B cell (primary cell): ENCODE results near the gene PDE4C. TPM values are rescaled to one million over a fixed set of nuclear protein-coding genes. Genes with fewer than 3 reads are reported as not detected.
A peak's percentile ranks its signal among the peaks of the same experiment; 100 is the strongest.

Source experiments
- ATAC-seq: fragments of 200-7000 bp; cut with Tn5 transposase; one replicate; pipeline ENCODE4 v1.10.0; 2021; ENCODE audit warnings: low read depth, mild to moderate bottlenecking, moderate number of reproducible peaks, moderate library complexity
- CTCF ChIA-PET: fragments of 350-600 bp; sonication (Branson Sonifier 250); formaldehyde crosslinking; loops from one replicate; lab custom pipeline; 2021; ENCODE audit warnings: antibody characterized with exemption, inconsistent platforms; lab: Charles Lee
- POLR2A ChIA-PET: fragments of 350-600 bp; sonication (Branson Sonifier 250); formaldehyde crosslinking; loops from one replicate; lab custom pipeline; 2021; ENCODE audit warnings: antibody characterized with exemption; lab: Charles Lee
- DNase-seq: peaks from one replicate; pipeline ENCODE4 v3.0.0; 2013
- H2AFZ ChIP-seq: 2 replicates; pipeline ENCODE4 v1.6.1; 2012; ENCODE audit warnings: mild to moderate bottlenecking, low read depth, low read length; ENCODE audit not compliant: insufficient read depth, poor library complexity, severe bottlenecking
- H3K27ac ChIP-seq, 2 donors: 1 replicate in 1 of 2; 2 replicates in 1 of 2; pipeline ENCODE4 v1.5.1; 2012 to 2013; ENCODE audit warnings: low read length in 2 of 2, mild to moderate bottlenecking in 2 of 2, moderate library complexity in 1 of 2
- H3K27me3 ChIP-seq, 4 experiments: fragments of 200-600 bp in 1 of 4; sonication (generic) in 1 of 4; replicated peaks in 1 of 4; 1 replicate in 2 of 4; 2 replicates in 2 of 4; pipeline versions ENCODE4 v1.6.1 to v1.7.0; 2013 to 2016; ENCODE audit warnings: low read length in 3 of 4, mild to moderate bottlenecking in 2 of 4, mixed read lengths in 1 of 4, moderate library complexity in 1 of 4; ENCODE audit not compliant: insufficient read depth in 4 of 4, control insufficient read depth in 3 of 4; ENCODE audit errors: control extremely low read depth in 1 of 4
- H3K36me3 ChIP-seq, 2 experiments: replicated peaks in 1 of 2; 1 replicate in 1 of 2; 2 replicates in 1 of 2; pipeline versions ENCODE4 v1.6.1 to v1.7.1; 2013; ENCODE audit warnings: low read length in 1 of 2; ENCODE audit not compliant: insufficient read depth in 2 of 2, control insufficient read depth in 1 of 2; ENCODE audit errors: control extremely low read depth in 1 of 2, extremely low read depth in 1 of 2
- H3K4me1 ChIP-seq, 2 donors: fragments of 200-600 bp in 1 of 2; sonication (generic) in 1 of 2; 1 replicate in 1 of 2; 2 replicates in 1 of 2; pipeline versions ENCODE4 v1.5.1 to v1.6.1; 2013 to 2017; ENCODE audit warnings: low read length in 2 of 2; ENCODE audit not compliant: control insufficient read depth in 2 of 2, insufficient read depth in 2 of 2
- H3K4me2 ChIP-seq: replicated peaks from 2 replicates; pipeline ENCODE3; 2012; ENCODE audit warnings: mild to moderate bottlenecking, low read depth, low read length; ENCODE audit not compliant: poor library complexity, severe bottlenecking
- H3K4me3 ChIP-seq, 5 experiments: fragments of 200-600 bp in 1 of 5; sonication (generic) in 1 of 5; 1 replicate in 3 of 5; 2 replicates in 2 of 5; pipeline versions ENCODE4 v1.5.1 to v1.7.0; 2011 to 2016; ENCODE audit warnings: low read length in 4 of 5, mild to moderate bottlenecking in 4 of 5, low read depth in 2 of 5, control low read depth in 1 of 5, moderate library complexity in 1 of 5; ENCODE audit not compliant: insufficient read depth in 1 of 5; ENCODE audit errors: control extremely low read depth in 1 of 5, extremely low read depth in 1 of 5
- H3K79me2 ChIP-seq: fragments of 200-600 bp; sonication (generic); one replicate; pipeline ENCODE4 v1.6.0; 2016; ENCODE audit warnings: low read length; ENCODE audit not compliant: control insufficient read depth, insufficient read depth
- H3K9ac ChIP-seq: fragments of 200-600 bp; sonication (generic); 2 replicates; pipeline ENCODE4 v1.6.1; 2017; ENCODE audit warnings: mild to moderate bottlenecking, low read length, moderate library complexity
- H3K9me3 ChIP-seq, 3 donors: one replicate each; pipeline versions ENCODE4 v1.6.1 to v1.7.1; 2013; ENCODE audit warnings: low read length in 2 of 3; ENCODE audit not compliant: control insufficient read depth in 2 of 3, insufficient read depth in 1 of 3; ENCODE audit errors: control extremely low read depth in 1 of 3
- H4K20me1 ChIP-seq: 2 replicates; pipeline ENCODE4 v1.6.0; 2012; ENCODE audit warnings: mild to moderate bottlenecking, low read length; ENCODE audit not compliant: insufficient read depth, control insufficient read depth, poor library complexity, severe bottlenecking
- H3K27ac Mint-ChIP-seq: one replicate; pipeline ENCODE4 v1.8.0; 2021; ENCODE audit warnings: mixed read lengths
- H3K27me3 Mint-ChIP-seq: one replicate; pipeline ENCODE4 v1.8.0; 2021; ENCODE audit warnings: mixed read lengths
- H3K4me1 Mint-ChIP-seq: one replicate; pipeline ENCODE4 v1.8.0; 2021; ENCODE audit warnings: mixed read lengths
- H3K4me3 Mint-ChIP-seq: one replicate; pipeline ENCODE4 v1.8.0; 2021; ENCODE audit warnings: mixed read lengths
- H3K9me3 Mint-ChIP-seq: one replicate; pipeline ENCODE4 v1.8.0; 2022; ENCODE audit warnings: mixed read lengths; ENCODE audit not compliant: insufficient read depth
- EZH2 ChIP-seq: IDR thresholded peaks from 2 replicates; pipeline ENCODE4 v1.6.1; 2012; ENCODE audit warnings: borderline replicate concordance, low read depth, mild to moderate bottlenecking, moderate library complexity, low read length; ENCODE audit not compliant: insufficient read depth, poor library complexity, severe bottlenecking
- WGBS: methylation state at CpG from one replicate; pipeline ENCODE4 v1.1.5; 2013; ENCODE audit warnings: missing lambda C conversion rate; ENCODE audit not compliant: insufficient coverage; 5-methylcytosine and 5-hydroxymethylcytosine counted together
- intact Hi-C: fragments of 100-400 bp; cut with micrococcal nuclease; formaldehyde crosslinking; loops from one replicate; pipeline ENCODE4 v1.10.0; 2022
- polyA plus RNA-seq: library from polyadenylated mRNA; depleted of rRNA; stranded (reverse); fragments of >200 nt; gene quantifications from 2 replicates; pipeline ENCODE4 v1.2.3, GENCODE V29; 2012
- total RNA-seq, 2 donors: library from RNA; stranded (reverse); fragments of 120-200 nt in 1 of 2; gene quantifications; 1 replicate in 1 of 2; 2 replicates in 1 of 2; pipeline versions ENCODE4 v1.2.3 to v1.2.4, GENCODE V29; 2013 to 2022
- TF ChIP-seq, protein P1 (sequence below): fragments of 200-600 bp; IDR thresholded peaks from one replicate; pipeline ENCODE4 v1.8.0; 2022; ENCODE audit warnings: antibody characterized with exemption, mild to moderate bottlenecking

PDE4C gene
- total and polyA plus RNA-seq, 2 donors (not counting 1 experiment from before 2014, with no cell fraction given) = not detected

DNA sequence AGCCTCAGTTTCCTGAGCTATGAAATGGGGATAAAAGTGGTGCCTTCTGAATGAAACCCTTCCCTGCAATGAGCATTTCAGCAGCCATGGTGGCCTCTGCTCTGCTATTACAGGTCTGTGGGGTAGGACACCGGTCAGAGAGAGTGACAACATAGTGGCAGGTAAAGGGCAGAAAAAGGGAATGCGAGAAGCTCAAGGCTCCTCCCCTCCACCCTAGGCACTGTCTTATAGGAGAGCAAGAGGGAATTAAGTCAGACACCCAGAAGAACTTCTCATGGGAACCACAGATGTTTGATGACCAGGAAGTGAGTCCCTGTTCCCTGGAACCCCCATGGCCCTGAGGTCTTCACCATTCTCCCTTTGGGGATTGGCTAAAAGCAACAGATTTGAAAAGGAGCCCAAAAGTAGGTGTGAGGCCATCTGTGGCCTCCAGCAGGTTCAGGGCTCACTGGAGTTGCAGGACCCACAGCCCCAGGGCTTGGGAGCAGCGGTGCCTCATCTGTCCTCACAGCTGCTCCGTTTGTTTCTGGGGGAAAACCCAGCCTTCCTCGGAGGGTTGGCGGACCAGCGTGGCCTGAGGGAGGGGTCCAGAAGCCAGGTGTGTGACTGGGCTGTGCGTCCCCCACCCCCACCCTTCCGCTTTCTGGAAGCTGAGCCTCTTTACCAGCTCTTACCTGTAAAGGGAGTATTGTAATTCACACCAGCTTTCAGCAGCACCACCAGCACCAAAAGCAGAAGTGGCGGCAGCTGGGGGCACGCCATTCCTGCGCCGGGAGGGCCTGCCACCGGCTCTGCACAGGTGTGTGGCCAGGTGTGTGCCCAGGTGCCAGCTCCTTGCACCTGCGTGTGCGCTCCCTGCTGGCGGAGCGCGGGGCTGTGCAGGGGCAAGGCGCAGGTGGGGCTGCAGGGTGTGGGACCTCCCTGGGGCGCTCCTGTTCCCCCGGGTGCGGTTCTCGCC lies 28.6 kb upstream of the PDE4C start:
- H3K79me2 ChIP-seq = peaks cover 3% of the 10 kb centered on the region
- peaks cover 32% of the 10 kb centered on the region for H4K20me1 ChIP-seq
- Mint-ChIP-seq H3K27me3 (peaks cover 4% of the 10 kb centered on the region), H3K4me3 (no peak overlapping the region), H3K9me3 (no peaks in the 10 kb centered on the region), H3K27ac (peak overlapping the region; percentile 86), H3K4me1 (peaks cover 29% of the 10 kb centered on the region)
- WGBS = 8% methylated on average over 16 of the region's 24 CpGs
- H3K9ac ChIP-seq = no peak overlapping the region
- peaks cover 0 to 5% of the 10 kb centered on the region in 2 experiments for H3K36me3 ChIP-seq
- no peak overlapping the region for H2AFZ ChIP-seq
- H3K4me3 ChIP-seq = no peak overlapping the region
- CTCF ChIA-PET = interaction anchor here (0.6 to 8.0 kb wide), 23 partner anchors 8 to 322 kb away, joined by 3 to 152 read pairs (median 6); partner anchors contain the start of genes ARRDC2, CCDC124, JUND and LSM4
- DNase-seq (peak; percentile 88), ATAC-seq (peak; percentile 29)
- intact Hi-C loops = loop anchor here (1.0 to 5.0 kb wide), 2 partner anchors 73 to 158 kb away; partner anchors contain the start of gene MAST3
- TF ChIP-seq EZH2 = no peak
- TF ChIP-seq, protein P1, sequence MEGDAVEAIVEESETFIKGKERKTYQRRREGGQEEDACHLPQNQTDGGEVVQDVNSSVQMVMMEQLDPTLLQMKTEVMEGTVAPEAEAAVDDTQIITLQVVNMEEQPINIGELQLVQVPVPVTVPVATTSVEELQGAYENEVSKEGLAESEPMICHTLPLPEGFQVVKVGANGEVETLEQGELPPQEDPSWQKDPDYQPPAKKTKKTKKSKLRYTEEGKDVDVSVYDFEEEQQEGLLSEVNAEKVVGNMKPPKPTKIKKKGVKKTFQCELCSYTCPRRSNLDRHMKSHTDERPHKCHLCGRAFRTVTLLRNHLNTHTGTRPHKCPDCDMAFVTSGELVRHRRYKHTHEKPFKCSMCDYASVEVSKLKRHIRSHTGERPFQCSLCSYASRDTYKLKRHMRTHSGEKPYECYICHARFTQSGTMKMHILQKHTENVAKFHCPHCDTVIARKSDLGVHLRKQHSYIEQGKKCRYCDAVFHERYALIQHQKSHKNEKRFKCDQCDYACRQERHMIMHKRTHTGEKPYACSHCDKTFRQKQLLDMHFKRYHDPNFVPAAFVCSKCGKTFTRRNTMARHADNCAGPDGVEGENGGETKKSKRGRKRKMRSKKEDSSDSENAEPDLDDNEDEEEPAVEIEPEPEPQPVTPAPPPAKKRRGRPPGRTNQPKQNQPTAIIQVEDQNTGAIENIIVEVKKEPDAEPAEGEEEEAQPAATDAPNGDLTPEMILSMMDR = peak; percentile 55
- H3K4me1 ChIP-seq = peaks cover 28 to 38% of the 10 kb centered on the region in 2 donors
- H3K27ac ChIP-seq = no peak overlapping the region
- peaks cover 0 to 20% (median 2%) of the 10 kb centered on the region in 4 experiments for H3K27me3 ChIP-seq
- peak overlapping the region; percentile 35 for H3K4me2 ChIP-seq
- POLR2A ChIA-PET = interaction anchor here (0.6 to 1.5 kb wide), 10 partner anchors 16 to 150 kb away, joined by 3 to 6 read pairs (median 4); partner anchors contain the start of gene MPV17L2
- H3K9me3 ChIP-seq = peaks cover 0 to 12% (median 2%) of the 10 kb centered on the region in 3 donors
